ENCODE data around the gene MGAT4A. TPM values are rescaled to one million over a fixed set of nuclear protein-coding genes. Genes with fewer than 3 reads are reported as not detected.

MGAT4A gene
- total and polyA plus RNA-seq, 10 of the 15 experiments (the other 5 are each of a cell fraction or from before 2014, with no cell fraction given), result 4.3 to 23.4 (median 13.6) TPM

- no peak for TF ChIP-seq E4F1 (IDR thresholded peaks at IDR 0.05; ENCODE audit: borderline replicate concordance, partially characterized antibody)
- no peak for TF ChIP-seq PKNOX1 (IDR thresholded peaks at IDR 0.05)
- no peak for TF ChIP-seq PAX5 (IDR thresholded peaks at IDR 0.05; ENCODE audit: borderline replicate concordance, low read depth, low read length)
- no peak for TF ChIP-seq REST (IDR thresholded peaks at IDR 0.05; ENCODE audit: low read depth, low read length)
- no peak for TF ChIP-seq SP1 (IDR thresholded peaks at IDR 0.05; ENCODE audit: low read depth, low read length)
- no peak for TF ChIP-seq CBFB (IDR thresholded peaks at IDR 0.05; ENCODE audit: low read depth)
- TF ChIP-seq RAD21 (IDR thresholded peaks at IDR 0.05; ENCODE audit: insufficient read depth, low read depth, low read length), result no peak
- TF ChIP-seq SMAD1 (IDR thresholded peaks at IDR 0.05; ENCODE audit: low read depth, partially characterized antibody), result no peak
- TF ChIP-seq HCFC1 (IDR thresholded peaks at IDR 0.05; ENCODE audit: low read length), result no peak
- TF ChIP-seq TAF1 (IDR thresholded peaks at IDR 0.05; ENCODE audit: borderline replicate concordance, low read depth, low read length), result no peak
- TF ChIP-seq NR2F1 (conservative IDR thresholded peaks at IDR 0.05), result no peak
- TF ChIP-seq IKZF1 (conservative IDR thresholded peaks at IDR 0.05), result no peak
- TF ChIP-seq BACH1 (IDR thresholded peaks at IDR 0.05; ENCODE audit: borderline replicate concordance), result no peak
- TF ChIP-seq BRCA1 (IDR thresholded peaks at IDR 0.05; ENCODE audit: low read depth, low read length), result no peak
- no peak for TF ChIP-seq NR2C1 (IDR thresholded peaks at IDR 0.05)
- no peak for TF ChIP-seq ZNF207 (IDR thresholded peaks at IDR 0.05; ENCODE audit: borderline replicate concordance)
- no peak for TF ChIP-seq ZSCAN29 (IDR thresholded peaks at IDR 0.05)
- no peak overlapping the region for H2AFZ ChIP-seq (ENCODE audit: control insufficient read depth, low read depth, low read length)
- RAD21 ChIA-PET (ENCODE audit: unreplicated experiment), result no interaction called here
- H3K27ac ChIP-seq (ENCODE audit: control insufficient read depth, insufficient read depth), result no peak overlapping the region
- H3K4me1 ChIP-seq (ENCODE audit: control insufficient read depth, insufficient read depth, low read length), result no peaks in the 10 kb centered on the region
- H3K36me3 ChIP-seq (ENCODE audit: control insufficient read depth in 2 of 2, insufficient read depth in 2 of 2, low read length in 1 of 2), result peaks cover 21 to 29% of the 10 kb centered on the region in 2 experiments
- DNase-seq (ENCODE audit: low read depth, low spot score) (no peak), FAIRE-seq (no peak), ATAC-seq (no peak)
- H3K27me3 ChIP-seq (replicated peaks in 1 of 2; ENCODE audit: control insufficient read depth in 2 of 2, insufficient read depth in 2 of 2, low read length in 1 of 2), result no peaks in the 10 kb centered on the region
- 78% methylated on average over 4 of the region's 4 CpGs for WGBS (ENCODE audit: insufficient coverage, insufficient replicate concordance, low lambda C conversion rate, missing lambda C conversion rate)
- no peak overlapping the region for H3K4me3 ChIP-seq
- no peak overlapping the region for H3K9ac ChIP-seq (ENCODE audit: control insufficient read depth, insufficient read depth, low read length)
- intact Hi-C loops (cut with micrococcal nuclease; ENCODE audit: unreplicated experiment) (loop anchor here (10.0 kb wide), 1 partner anchor 476 kb away; no protein-coding TSS in a partner anchor), in situ Hi-C loops (cut with MboI) (no loop called here)
- no TSS peak for BruUV-seq (replicated peaks)
- SMC1A ChIA-PET (ENCODE audit: uncharacterized antibody, unreplicated experiment), result no interaction called here
- H3K9me3 ChIP-seq (replicated peaks; ENCODE audit: control insufficient read depth, insufficient read depth, low read length), result peaks cover 4% of the 10 kb centered on the region; the same call in 2 of the 3 replicates
- no peaks in the 10 kb centered on the region; the same call in 1 of the 2 replicates for H4K20me1 ChIP-seq (ENCODE audit: control insufficient read depth, insufficient read depth)
- H3K79me2 ChIP-seq (ENCODE audit: control insufficient read depth, insufficient read depth, low read length), result no peaks in the 10 kb centered on the region
- CTCF ChIA-PET, result interaction anchor here (1.0 kb wide), 1 partner anchor 20 kb away, joined by 3 read pairs; no protein-coding TSS in a partner anchor
- no peak overlapping the region for H3K4me2 ChIP-seq (ENCODE audit: control insufficient read depth, insufficient read depth)
- POLR2A ChIA-PET, result no interaction called here
These were observed 142.0 kb downstream of the MGAT4A start for GRCh38 chr2:98588880-98589431.

Data from GM12878 (cell line).